Measurements from ENCODE around the gene SRC. TPM values are rescaled to one million over a fixed set of nuclear protein-coding genes. Genes with fewer than 3 reads are reported as not detected.

Gene SRC
- 1 to 10 TPM; 5.3 to 6.1 TPM for total RNA-seq

DNA sequence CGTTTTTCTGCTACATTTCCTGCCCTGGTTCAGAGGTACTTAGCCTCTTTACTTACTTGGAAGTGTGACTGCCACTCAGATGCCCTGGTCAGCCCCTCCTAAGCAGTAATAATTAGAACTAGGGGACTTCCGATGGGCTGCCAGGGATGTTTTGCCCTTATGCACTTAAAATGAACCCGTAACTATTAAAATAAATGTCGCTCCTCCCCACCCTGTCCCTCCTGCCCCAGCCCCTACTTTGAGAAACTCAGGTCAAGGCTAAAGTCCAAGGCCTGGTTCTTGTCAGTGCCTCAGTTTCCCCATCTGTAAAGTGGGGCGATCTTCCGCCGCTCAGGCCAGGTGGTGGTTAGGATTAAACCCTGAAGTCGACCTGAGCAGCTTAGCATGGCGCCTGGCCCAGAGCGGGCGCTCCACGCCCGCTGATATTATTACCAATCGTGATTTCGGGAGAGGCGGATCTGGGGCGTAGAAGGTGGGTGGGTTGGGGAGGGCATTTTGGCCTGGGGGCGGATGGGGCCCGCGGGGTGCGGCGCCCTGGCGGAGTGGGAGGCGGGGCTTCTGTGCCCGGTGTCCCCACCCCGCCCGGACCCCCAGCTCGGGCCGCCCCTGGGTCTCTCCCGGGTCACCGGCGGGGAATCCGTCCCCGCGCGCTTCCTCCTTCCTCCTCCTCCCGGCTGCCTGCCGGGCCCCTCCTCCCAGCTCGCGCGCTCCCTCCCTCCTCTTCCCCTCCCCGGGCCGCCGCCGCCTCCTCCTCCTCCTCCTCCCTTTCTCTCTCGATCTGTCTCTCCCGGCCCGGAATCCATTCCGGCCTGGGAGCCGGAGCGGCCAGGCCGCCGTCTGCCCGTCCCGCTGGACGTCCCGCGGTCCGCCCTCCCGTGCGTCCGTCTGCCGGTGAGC lies at the start of gene SRC:
TSS of gene SRC (plus strand) at position 802 of the 897 bp plus-strand sequence. CDS start 38,014 bp downstream, outside the sequence.
- POLR2A ChIA-PET, result interaction anchor here (0.8 kb wide), 1 partner anchor 9 kb away, joined by 3 read pairs; no protein-coding TSS in a partner anchor
- intact Hi-C loops (cut with micrococcal nuclease), result no loop called here
- CTCF ChIA-PET, result interaction anchor here (0.6 to 2.0 kb wide), 2 partner anchors 39 to 77 kb away, joined by 3 to 8 read pairs; no protein-coding TSS in a partner anchor
- Mint-ChIP-seq H3K27ac (no peak within 1 kb of the TSS), H3K9me3 (no peaks in the 10 kb centered on the region), H3K36me3 (no peaks in the 10 kb centered on the region), H3K4me3 (peak within 1 kb of the TSS; percentile 59), H3K27me3 (no peaks in the 10 kb centered on the region), H3K4me1 (ENCODE audit: low read depth) (peaks cover 13% of the 10 kb centered on the region)
- peak; percentile 61 for DNase-seq

DNA sequence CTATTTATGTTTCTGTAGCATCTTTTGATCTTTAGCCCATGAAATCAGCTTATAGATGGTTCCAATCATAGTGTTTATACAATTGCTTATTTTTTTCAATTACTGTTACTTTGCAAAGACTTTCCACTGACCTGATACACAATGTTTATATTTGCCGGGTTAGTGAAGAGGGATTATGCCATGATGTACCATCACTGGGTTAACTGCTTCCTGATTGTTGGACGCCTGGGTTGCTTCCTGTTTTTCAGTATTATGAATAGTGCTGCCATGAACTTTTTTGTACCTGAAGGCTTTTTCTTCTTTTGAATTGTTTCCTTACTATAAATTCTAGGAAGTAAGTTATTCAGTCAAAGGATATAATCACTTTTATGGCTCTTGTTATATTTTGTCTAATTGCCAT lies 49.6 kb upstream of the SRC start:
- ChIA-PET CTCF (no interaction called here), POLR2A (no interaction called here)
- peaks cover 37% of the 10 kb centered on the region for H3K36me3 Mint-ChIP-seq

GRCh38 chr20:37297066-37297736 lies 48.7 kb upstream of the SRC start:
- no peak overlapping the region for H3K4me3 Mint-ChIP-seq
- H3K4me1 Mint-ChIP-seq (ENCODE audit: low read depth), result peaks cover 40% of the 10 kb centered on the region
- intact Hi-C loops (cut with micrococcal nuclease), result no loop called here
- POLR2A ChIA-PET, result no interaction called here
- DNase-seq, result no peak
- no peak overlapping the region for H3K27ac Mint-ChIP-seq
- peaks cover 37% of the 10 kb centered on the region for H3K36me3 Mint-ChIP-seq
- no peaks in the 10 kb centered on the region for H3K27me3 Mint-ChIP-seq
- no peaks in the 10 kb centered on the region for H3K9me3 Mint-ChIP-seq
- CTCF ChIA-PET, result interaction anchor here (0.7 kb wide), 1 partner anchor 29 kb away, joined by 3 read pairs; no protein-coding TSS in a partner anchor

More for the DNA sequence above, 49.6 kb upstream of the SRC start:
- Mint-ChIP-seq H3K4me1 (ENCODE audit: low read depth) (peaks cover 47% of the 10 kb centered on the region), H3K27ac (no peak overlapping the region), H3K9me3 (no peaks in the 10 kb centered on the region), H3K27me3 (no peaks in the 10 kb centered on the region), H3K4me3 (no peak overlapping the region)
- no peak for DNase-seq
- intact Hi-C loops (cut with micrococcal nuclease), result no loop called here

GRCh38 chr20:37298190-37298939 lies 47.6 kb upstream of the SRC start:
- Mint-ChIP-seq H3K4me3 (no peak overlapping the region), H3K27me3 (no peaks in the 10 kb centered on the region), H3K36me3 (peaks cover 33% of the 10 kb centered on the region), H3K4me1 (ENCODE audit: low read depth) (peaks cover 36% of the 10 kb centered on the region), H3K27ac (no peak overlapping the region), H3K9me3 (no peaks in the 10 kb centered on the region)
- CTCF ChIA-PET, result no interaction called here
- intact Hi-C loops (cut with micrococcal nuclease), result no loop called here
- peak; percentile 18 for DNase-seq
- POLR2A ChIA-PET, result interaction anchor here (0.8 kb wide), 1 partner anchor 630 kb away, joined by 6 read pairs; no protein-coding TSS in a partner anchor

- POLR2A ChIA-PET, result no interaction called here
- no peak overlapping the region for H3K27ac Mint-ChIP-seq
- intact Hi-C loops (cut with micrococcal nuclease), result no loop called here
- peaks cover 37% of the 10 kb centered on the region for H3K36me3 Mint-ChIP-seq
- CTCF ChIA-PET, result no interaction called here
- H3K4me3 Mint-ChIP-seq, result no peak overlapping the region
- no peak for DNase-seq
- peaks cover 24% of the 10 kb centered on the region for H3K4me1 Mint-ChIP-seq (ENCODE audit: low read depth)
- H3K27me3 Mint-ChIP-seq, result no peaks in the 10 kb centered on the region
- no peaks in the 10 kb centered on the region for H3K9me3 Mint-ChIP-seq
Observed at GRCh38 chr20:37299718-37300528, 46.0 kb upstream of the SRC start.

DNA sequence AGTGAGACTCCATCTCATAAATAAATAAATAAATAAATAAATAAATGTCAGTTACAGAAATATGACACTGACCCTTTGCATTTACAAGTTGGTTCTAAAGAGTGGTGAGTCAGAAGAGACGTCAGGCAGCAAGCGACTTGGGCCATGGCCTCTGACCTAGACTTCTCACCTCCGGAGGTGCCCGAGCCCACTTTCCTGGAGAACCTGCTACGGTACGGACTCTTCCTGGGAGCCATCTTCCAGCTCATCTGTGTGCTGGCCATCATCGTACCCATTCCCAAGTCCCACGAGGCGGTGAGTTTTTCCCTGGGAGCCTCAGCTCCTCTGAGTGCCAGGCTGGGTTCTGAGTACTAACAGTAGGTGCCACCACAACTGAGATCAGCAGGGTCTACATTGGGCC lies 44.8 kb upstream of the SRC start:
- Mint-ChIP-seq H3K4me1 (ENCODE audit: low read depth) (peaks cover 15% of the 10 kb centered on the region), H3K27me3 (no peaks in the 10 kb centered on the region), H3K4me3 (no peak overlapping the region), H3K9me3 (no peaks in the 10 kb centered on the region), H3K27ac (no peak overlapping the region), H3K36me3 (peaks cover 37% of the 10 kb centered on the region)
- no peak for DNase-seq
- ChIA-PET CTCF (no interaction called here), POLR2A (no interaction called here)
- intact Hi-C loops (cut with micrococcal nuclease), result no loop called here

GRCh38 chr20:37301558-37301957 lies 44.4 kb upstream of the SRC start:
- no peak overlapping the region for H3K27ac Mint-ChIP-seq
- intact Hi-C loops (cut with micrococcal nuclease), result no loop called here
- ChIA-PET CTCF (no interaction called here), POLR2A (no interaction called here)
- DNase-seq, result no peak
- H3K4me1 Mint-ChIP-seq (ENCODE audit: low read depth), result peaks cover 11% of the 10 kb centered on the region
- peaks cover 37% of the 10 kb centered on the region for H3K36me3 Mint-ChIP-seq
- no peaks in the 10 kb centered on the region for H3K9me3 Mint-ChIP-seq
- no peak overlapping the region for H3K4me3 Mint-ChIP-seq
- H3K27me3 Mint-ChIP-seq, result no peaks in the 10 kb centered on the region

- H3K4me3 Mint-ChIP-seq, result no peak overlapping the region
- H3K27me3 Mint-ChIP-seq, result no peaks in the 10 kb centered on the region
- no peaks in the 10 kb centered on the region for H3K9me3 Mint-ChIP-seq
- POLR2A ChIA-PET, result interaction anchor here (0.6 kb wide), 1 partner anchor 10 kb away, joined by 6 read pairs; no protein-coding TSS in a partner anchor
- H3K4me1 Mint-ChIP-seq (ENCODE audit: low read depth), result peaks cover 10% of the 10 kb centered on the region
- intact Hi-C loops (cut with micrococcal nuclease), result no loop called here
- CTCF ChIA-PET, result no interaction called here
- no peak for DNase-seq
- H3K36me3 Mint-ChIP-seq, result peaks cover 36% of the 10 kb centered on the region
- H3K27ac Mint-ChIP-seq, result no peak overlapping the region
Observed at GRCh38 chr20:37302981-37303380, 43.0 kb upstream of the SRC start.

DNA sequence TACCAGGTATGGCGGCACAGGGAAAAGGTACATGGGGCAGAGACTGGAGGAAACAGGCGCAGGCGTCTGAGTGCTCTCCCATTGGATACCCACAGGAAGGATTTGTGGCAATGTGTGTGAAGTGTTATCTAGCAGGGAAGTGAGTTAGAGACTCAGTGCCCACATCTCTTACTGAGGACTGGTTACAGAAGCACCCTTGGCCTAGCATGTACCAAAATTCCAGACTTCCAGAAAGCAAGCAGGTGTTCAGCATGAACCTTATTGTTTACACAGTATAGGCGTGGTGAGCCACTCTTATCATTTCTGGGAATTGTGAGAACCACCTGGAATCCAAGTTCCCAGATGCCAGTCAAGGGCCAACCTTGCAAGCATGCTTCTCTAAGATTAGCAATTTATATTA lies 42.3 kb upstream of the SRC start:
- ChIA-PET CTCF (no interaction called here), POLR2A (no interaction called here)
- intact Hi-C loops (cut with micrococcal nuclease), result no loop called here
- H3K9me3 Mint-ChIP-seq, result no peaks in the 10 kb centered on the region
- H3K4me3 Mint-ChIP-seq, result no peak overlapping the region
- H3K27me3 Mint-ChIP-seq, result no peaks in the 10 kb centered on the region
- peaks cover 14% of the 10 kb centered on the region for H3K4me1 Mint-ChIP-seq (ENCODE audit: low read depth)
- no peak overlapping the region for H3K27ac Mint-ChIP-seq
- DNase-seq, result no peak
- peaks cover 31% of the 10 kb centered on the region for H3K36me3 Mint-ChIP-seq

- Mint-ChIP-seq H3K4me3 (no peak overlapping the region), H3K4me1 (ENCODE audit: low read depth) (peaks cover 18% of the 10 kb centered on the region)
Observed at GRCh38 chr20:37305079-37305478, 40.9 kb upstream of the SRC start.

DNA sequence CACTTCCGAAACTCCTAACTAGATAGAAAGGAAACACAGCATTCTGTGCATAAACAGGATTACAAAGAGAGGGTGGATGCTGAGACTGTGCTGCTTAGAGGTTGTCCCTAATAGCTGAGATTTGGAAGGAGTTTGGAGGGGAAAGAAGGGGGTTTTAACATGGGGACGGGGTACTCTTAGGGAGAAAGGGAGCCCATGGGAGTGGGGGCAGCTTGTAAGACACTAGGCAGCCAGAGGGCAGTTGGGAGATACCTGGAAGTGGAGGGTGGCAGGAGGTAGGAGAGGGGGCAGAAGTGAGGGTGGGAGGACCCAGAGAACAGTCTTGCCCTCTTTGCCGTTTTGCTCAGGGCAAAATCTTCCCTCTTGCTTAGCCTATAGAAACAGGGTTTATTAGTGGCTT lies 40.1 kb upstream of the SRC start:
- H3K27ac Mint-ChIP-seq, result no peak overlapping the region
- DNase-seq, result no peak
- intact Hi-C loops (cut with micrococcal nuclease), result no loop called here
- no peak overlapping the region for H3K4me3 Mint-ChIP-seq
- ChIA-PET CTCF (interaction anchor here (0.6 to 1.3 kb wide), 2 partner anchors 16 to 35 kb away, joined by 3 read pairs; partner anchors contain the start of gene MANBAL), POLR2A (interaction anchor here (0.9 kb wide), 1 partner anchor 16 kb away, joined by 3 read pairs; the partner anchor contains the start of gene MANBAL)
- H3K27me3 Mint-ChIP-seq, result no peaks in the 10 kb centered on the region
- H3K36me3 Mint-ChIP-seq, result peaks cover 22% of the 10 kb centered on the region
- H3K4me1 Mint-ChIP-seq (ENCODE audit: low read depth), result peaks cover 18% of the 10 kb centered on the region
- no peaks in the 10 kb centered on the region for H3K9me3 Mint-ChIP-seq

More at GRCh38 chr20:37305079-37305478, 40.9 kb upstream of the SRC start:
- H3K9me3 Mint-ChIP-seq, result no peaks in the 10 kb centered on the region
- ChIA-PET CTCF (interaction anchor here (1.3 kb wide), 1 partner anchor 34 kb away, joined by 3 read pairs; no protein-coding TSS in a partner anchor), POLR2A (interaction anchor here (0.9 kb wide), 1 partner anchor 16 kb away, joined by 3 read pairs; the partner anchor contains the start of gene MANBAL)
- DNase-seq, result no peak
- H3K36me3 Mint-ChIP-seq, result peaks cover 23% of the 10 kb centered on the region
- no peaks in the 10 kb centered on the region for H3K27me3 Mint-ChIP-seq
- no peak overlapping the region for H3K27ac Mint-ChIP-seq
- intact Hi-C loops (cut with micrococcal nuclease), result no loop called here

Measured in activated CD4-positive, alpha-beta memory T cell treated with anti-CD3 and anti-CD28 coated beads for 36 hours (primary cell).